Smooth muscle cell (in vitro differentiated cells): Measurements from ENCODE around the gene NFIX. TPM values are rescaled to one million over a fixed set of nuclear protein-coding genes. Genes with fewer than 3 reads are reported as not detected.
"Not testable (repeated sequence)": the region's sequence is repeated elsewhere in the genome, so short reads cannot be mapped to it uniquely, and the experiment has no call there.

ENCODE experiments used
- DNase-seq: peaks from one replicate; lab custom pipeline; 2025; ENCODE audit not compliant: unreplicated experiment; lab: John Stamatoyannopoulos, UW
- H2AFZ ChIP-seq: fragments of 200-600 bp; sonication (generic); 2 replicates; pipeline ENCODE4 v1.6.0; 2016; ENCODE audit warnings: antibody characterized with exemption, low read depth, mild to moderate bottlenecking
- H3F3A ChIP-seq: fragments of 200-600 bp; sonication (generic); 2 replicates; pipeline ENCODE4 v1.6.0; 2017; ENCODE audit warnings: antibody characterized with exemption, low read depth
- H3K27ac ChIP-seq: fragments of 200-600 bp; sonication (generic); 2 replicates; pipeline ENCODE4 v1.5.1; 2016; ENCODE audit warnings: low read depth, mild to moderate bottlenecking
- H3K27me3 ChIP-seq: fragments of 200-600 bp; sonication (generic); 2 replicates; pipeline ENCODE4 v1.6.1; 2016; ENCODE audit warnings: low read depth, mild to moderate bottlenecking
- H3K36me3 ChIP-seq: fragments of 200-600 bp; sonication (generic); 2 replicates; pipeline ENCODE4 v1.5.1; 2016; ENCODE audit warnings: low read depth
- H3K4me1 ChIP-seq: fragments of 200-600 bp; sonication (generic); 2 replicates; pipeline ENCODE4 v1.5.1; 2016; ENCODE audit warnings: low read depth
- H3K4me2 ChIP-seq: fragments of 200-600 bp; sonication (generic); 2 replicates; pipeline ENCODE4 v1.6.0; 2016; ENCODE audit warnings: mild to moderate bottlenecking
- H3K4me3 ChIP-seq: fragments of 200-600 bp; sonication (generic); 2 replicates; pipeline ENCODE4 v1.5.1; 2016; ENCODE audit warnings: mild to moderate bottlenecking
- H3K79me2 ChIP-seq: fragments of 200-600 bp; sonication (generic); 2 replicates; pipeline ENCODE4 v1.6.0; 2016; ENCODE audit warnings: low read depth, mild to moderate bottlenecking
- H3K9ac ChIP-seq: fragments of 200-600 bp; sonication (generic); 2 replicates; pipeline ENCODE4 v1.6.0; 2016; ENCODE audit warnings: low read depth
- H3K9me3 ChIP-seq: fragments of 200-600 bp; sonication (generic); replicated peaks from 2 replicates; pipeline ENCODE4 v1.5.1; 2016; ENCODE audit warnings: low read depth
- H4K20me1 ChIP-seq: fragments of 200-600 bp; sonication (generic); 2 replicates; pipeline ENCODE4 v1.6.0; 2016; ENCODE audit warnings: low read depth
- CTCF ChIP-seq: fragments of 200-600 bp; sonication (generic); IDR thresholded peaks from 2 replicates; pipeline ENCODE4 v1.5.1; 2017; ENCODE audit warnings: borderline replicate concordance, mild to moderate bottlenecking, antibody characterized with exemption; ENCODE audit not compliant: insufficient read depth, poor library complexity, severe bottlenecking
- WGBS: methylation state at CpG from one replicate; pipeline ENCODE4 v1.1.7; 2016; ENCODE audit warnings: low lambda C conversion rate; 5-methylcytosine and 5-hydroxymethylcytosine counted together
- polyA plus RNA-seq: library from polyadenylated mRNA; unstranded; fragments of >200 nt; fragmentation: Nextera tagmentation; extraction: Ambion mirVana; gene quantifications from 2 replicates; pipeline ENCODE4 v1.2.1, GENCODE V29; 2016
- total RNA-seq: library from RNA; depleted of rRNA; stranded (reverse); fragments of >200 nt; gene quantifications from 2 replicates; pipeline ENCODE4 v1.2.3, GENCODE V29; 2014

The NFIX gene
- total and polyA plus RNA-seq, 2 experiments from 2014 or later, result 1.9 to 2.3 TPM

- Histone ChIP-seq H3K79me2 (peaks cover 41% of the 10 kb centered on the region), H3K27ac (peak within 1 kb of the TSS; percentile 74), H3K27me3 (no peaks in the 10 kb centered on the region), H2AFZ (peak within 1 kb of the TSS; percentile 95), H3K4me2 (peak within 1 kb of the TSS; percentile 86), H3K4me3 (peak within 1 kb of the TSS; percentile 83), H3K4me1 (peaks cover 7% of the 10 kb centered on the region), H4K20me1 (peaks cover 10% of the 10 kb centered on the region), H3K9ac (peak within 1 kb of the TSS; percentile 93), H3K9me3 (no peaks in the 10 kb centered on the region), H3K36me3 (no peaks in the 10 kb centered on the region), H3F3A (peaks cover 16% of the 10 kb centered on the region)
- no peak for DNase-seq
- WGBS, result 2% methylated on average over 82 of the region's 84 CpGs
- no peak for TF ChIP-seq CTCF
Observed at GRCh38 chr19:12956446-12957388, 38.6 kb upstream of the NFIX start, which contains the start of gene GADD45GIP1. TSS of gene GADD45GIP1 (minus strand) at chr19:12957223. CDS start at chr19:12957212, 11 bp downstream.

- not testable (repeated sequence) for H3K4me1 ChIP-seq, H3K9me3 ChIP-seq, H3K36me3 ChIP-seq, DNase-seq, H3K27me3 ChIP-seq
- H3K4me3 ChIP-seq, result peak overlapping the region; percentile 83
- peak overlapping the region; percentile 86 for H3K4me2 ChIP-seq
- peaks cover 14% of the 10 kb centered on the region for H3F3A ChIP-seq
- 84% methylated on average over 31 of the region's 31 CpGs for WGBS
- peak overlapping the region; percentile 95 for H2AFZ ChIP-seq
- peak overlapping the region; percentile 93 for H3K9ac ChIP-seq
- peaks cover 41% of the 10 kb centered on the region for H3K79me2 ChIP-seq
- H4K20me1 ChIP-seq, result peaks cover 10% of the 10 kb centered on the region
- H3K27ac ChIP-seq, result peak overlapping the region; percentile 74
Observed at GRCh38 chr19:12957389-12957952, 37.8 kb upstream of the NFIX start.

- WGBS, result 79% methylated on average over 6 of the region's 6 CpGs
- H3K36me3 ChIP-seq, result no peaks in the 10 kb centered on the region
- no peak for DNase-seq
- H3K9me3 ChIP-seq, result no peaks in the 10 kb centered on the region
- peaks cover 7% of the 10 kb centered on the region for H3K4me1 ChIP-seq
- H3K79me2 ChIP-seq, result peaks cover 34% of the 10 kb centered on the region
- H3K4me2 ChIP-seq, result no peak overlapping the region
- H3K9ac ChIP-seq, result no peak overlapping the region
- peaks cover 5% of the 10 kb centered on the region for H4K20me1 ChIP-seq
- no peak overlapping the region for H3K4me3 ChIP-seq
- H3K27ac ChIP-seq, result no peak overlapping the region
- no peak for TF ChIP-seq CTCF
- no peaks in the 10 kb centered on the region for H3K27me3 ChIP-seq
- H3F3A ChIP-seq, result peaks cover 11% of the 10 kb centered on the region
- H2AFZ ChIP-seq, result no peak overlapping the region
Observed at GRCh38 chr19:12959481-12959880, 35.8 kb upstream of the NFIX start.

GRCh38 chr19:12965017-12965811 lies 30.1 kb upstream of the NFIX start:
- DNase-seq, result peak; percentile 49
- 3% methylated on average over 27 of the region's 34 CpGs for WGBS

More at GRCh38 chr19:12965017-12965811, 30.1 kb upstream of the NFIX start:
- Histone ChIP-seq H3K27me3 (no peaks in the 10 kb centered on the region), H3K9ac (no peak overlapping the region), H3K27ac (no peak overlapping the region), H3K36me3 (no peaks in the 10 kb centered on the region), H3K4me3 (peak overlapping the region; percentile 53), H2AFZ (peak overlapping the region; percentile 91), H3K4me2 (peak overlapping the region; percentile 90), H3F3A (no peaks in the 10 kb centered on the region), H3K9me3 (no peaks in the 10 kb centered on the region), H3K4me1 (peaks cover 4% of the 10 kb centered on the region), H4K20me1 (no peaks in the 10 kb centered on the region), H3K79me2 (no peaks in the 10 kb centered on the region)
- peak; percentile 68 for TF ChIP-seq CTCF
